HCT116 (cell line): ENCODE results near the gene LMBR1L.

ENCODE experiments used
- ATF3 ChIP-seq: IDR thresholded peaks from 2 replicates; pipeline ENCODE4 v1.6.1; 2012
- CEBPB ChIP-seq: IDR thresholded peaks from 2 replicates; pipeline ENCODE4 v1.6.1; 2012; ENCODE audit warnings: low read depth
- EGR1 ChIP-seq: IDR thresholded peaks from 2 replicates; pipeline ENCODE4 v1.6.1; 2012; ENCODE audit warnings: low read depth
- ELF1 ChIP-seq: IDR thresholded peaks from 2 replicates; pipeline ENCODE4 v1.6.1; 2012; ENCODE audit warnings: low read depth, borderline replicate concordance
- EZH2 ChIP-seq: fragments of 200-600 bp; sonication (generic); IDR thresholded peaks from 2 replicates; pipeline ENCODE4 v1.6.1; 2017; ENCODE audit warnings: antibody characterized with exemption, mixed run types
- JUND ChIP-seq: IDR thresholded peaks from 2 replicates; pipeline ENCODE4 v1.6.1; 2012
- POLR2A ChIP-seq: IDR thresholded peaks from 2 replicates; pipeline ENCODE4 v1.7.0; 2011; ENCODE audit warnings: borderline replicate concordance; ENCODE audit not compliant: insufficient read depth, insufficient read length; ENCODE audit errors: extremely low read depth
- POLR2AphosphoS5 ChIP-seq: IDR thresholded peaks from 2 replicates; pipeline ENCODE4 v1.6.1; 2011; ENCODE audit warnings: mild to moderate bottlenecking, low read depth, low read length, moderate library complexity
- REST ChIP-seq: IDR thresholded peaks from 2 replicates; pipeline ENCODE4 v1.6.1; 2012; ENCODE audit warnings: low read depth
- SP1 ChIP-seq: IDR thresholded peaks from 2 replicates; pipeline ENCODE4 v1.6.1; 2012; ENCODE audit warnings: low read depth
- YY1 ChIP-seq: IDR thresholded peaks from 2 replicates; pipeline ENCODE4 v1.6.1; 2011; ENCODE audit warnings: low read length, low read depth, moderate library complexity, mild to moderate bottlenecking; ENCODE audit not compliant: insufficient replicate concordance; ENCODE audit errors: extremely low read depth
- ZFX ChIP-seq: fragments of 450-650 bp; IDR thresholded peaks from 2 replicates; pipeline ENCODE4 v1.6.1; 2017
- TF ChIP-seq, protein P1 (sequence below), 3 experiments: fragments of 200-600 bp in 1 of 3; sonication (generic) in 1 of 3; IDR thresholded peaks in 2 of 3; conservative IDR thresholded peaks in 1 of 3; 2 replicates each; pipeline ENCODE4 v1.5.1; 2012 to 2017; ENCODE audit warnings: low read depth in 2 of 3, low read length in 2 of 3, antibody characterized with exemption in 1 of 3, borderline replicate concordance in 1 of 3, control low read depth in 1 of 3, mild to moderate bottlenecking in 1 of 3, mixed read lengths in 1 of 3, mixed run types in 1 of 3, moderate library complexity in 1 of 3; ENCODE audit not compliant: insufficient read depth in 1 of 3

DNA sequence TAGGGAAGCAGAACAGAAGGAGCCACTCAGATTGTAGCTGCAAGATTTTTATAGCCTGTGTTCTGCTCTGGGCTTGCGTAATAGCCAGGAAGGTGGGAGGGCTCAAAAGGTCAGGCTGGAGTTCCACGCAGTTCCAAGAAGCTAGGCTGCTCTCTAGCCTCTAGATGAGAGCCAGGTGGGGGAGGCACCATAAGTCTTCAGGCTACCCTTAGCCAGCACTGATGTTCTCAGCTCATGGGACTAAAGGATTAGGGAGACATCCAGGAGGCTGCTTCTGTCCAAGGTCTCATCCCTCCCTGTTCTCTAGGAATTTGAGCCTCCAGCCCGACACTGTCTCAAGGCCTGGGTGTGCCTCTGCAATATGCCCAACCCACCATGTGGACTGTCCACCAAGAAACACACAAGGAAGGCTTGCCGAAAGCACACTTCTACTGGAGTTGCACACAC lies 1.7 kb downstream of the LMBR1L start:
- TF ChIP-seq, protein P1, sequence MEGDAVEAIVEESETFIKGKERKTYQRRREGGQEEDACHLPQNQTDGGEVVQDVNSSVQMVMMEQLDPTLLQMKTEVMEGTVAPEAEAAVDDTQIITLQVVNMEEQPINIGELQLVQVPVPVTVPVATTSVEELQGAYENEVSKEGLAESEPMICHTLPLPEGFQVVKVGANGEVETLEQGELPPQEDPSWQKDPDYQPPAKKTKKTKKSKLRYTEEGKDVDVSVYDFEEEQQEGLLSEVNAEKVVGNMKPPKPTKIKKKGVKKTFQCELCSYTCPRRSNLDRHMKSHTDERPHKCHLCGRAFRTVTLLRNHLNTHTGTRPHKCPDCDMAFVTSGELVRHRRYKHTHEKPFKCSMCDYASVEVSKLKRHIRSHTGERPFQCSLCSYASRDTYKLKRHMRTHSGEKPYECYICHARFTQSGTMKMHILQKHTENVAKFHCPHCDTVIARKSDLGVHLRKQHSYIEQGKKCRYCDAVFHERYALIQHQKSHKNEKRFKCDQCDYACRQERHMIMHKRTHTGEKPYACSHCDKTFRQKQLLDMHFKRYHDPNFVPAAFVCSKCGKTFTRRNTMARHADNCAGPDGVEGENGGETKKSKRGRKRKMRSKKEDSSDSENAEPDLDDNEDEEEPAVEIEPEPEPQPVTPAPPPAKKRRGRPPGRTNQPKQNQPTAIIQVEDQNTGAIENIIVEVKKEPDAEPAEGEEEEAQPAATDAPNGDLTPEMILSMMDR (IDR thresholded peaks at IDR 0.05 in 2 of 3, conservative IDR thresholded peaks at IDR 0.05 in 1 of 3; ENCODE audit: borderline replicate concordance in 1 of 3, insufficient read depth in 1 of 3, low read depth in 2 of 3, low read length in 2 of 3) = no peak
- TF ChIP-seq POLR2A = no peak
- peak; percentile 83 for TF ChIP-seq CEBPB
- no peak for TF ChIP-seq EGR1
- TF ChIP-seq YY1 = no peak
- no peak for TF ChIP-seq EZH2
- TF ChIP-seq POLR2AphosphoS5 = no peak
- no peak for TF ChIP-seq ZFX
- no peak for TF ChIP-seq JUND
- no peak for TF ChIP-seq ATF3
- TF ChIP-seq REST = no peak
- TF ChIP-seq ELF1 = no peak
- no peak for TF ChIP-seq SP1
